Thoracic aorta (tissue), 2 donors: ENCODE measurements around the gene RUFY3. TPM values are rescaled to one million over a fixed set of nuclear protein-coding genes. Genes with fewer than 3 reads are reported as not detected.

Source experiments
- ATAC-seq: fragments of 150-250 bp; one replicate; pipeline ENCODE4 v1.8.0; 2017; ENCODE audit warnings: low read depth; ENCODE audit not compliant: insufficient number of reproducible peaks, low FRiP score
- DNase-seq: peaks from one replicate; pipeline ENCODE4 v3.0.0-alpha.2; 2020; ENCODE audit warnings: low spot score
- H3K27ac ChIP-seq, 2 donors: fragments of 200-600 bp; sonication (generic); 1 replicate in 1 of 2; 2 replicates in 1 of 2; pipeline ENCODE4 v1.5.1; 2016; ENCODE audit warnings: mild to moderate bottlenecking in 2 of 2, moderate library complexity in 2 of 2
- H3K27me3 ChIP-seq: fragments of 200-600 bp; sonication (generic); replicated peaks from 2 replicates; pipeline ENCODE4 v1.6.0; 2016; ENCODE audit warnings: mild to moderate bottlenecking; ENCODE audit not compliant: insufficient read depth
- H3K36me3 ChIP-seq: fragments of 200-600 bp; sonication (generic); one replicate; pipeline ENCODE4 v1.5.1; 2016
- H3K4me1 ChIP-seq, 2 donors: fragments of 200-600 bp; sonication (generic); 1 replicate in 1 of 2; 2 replicates in 1 of 2; pipeline versions ENCODE4 v1.5.1 to v1.6.0; 2016; ENCODE audit warnings: low read depth in 2 of 2, mild to moderate bottlenecking in 1 of 2; ENCODE audit not compliant: control insufficient read depth in 1 of 2
- H3K4me3 ChIP-seq: fragments of 200-600 bp; sonication (generic); 2 replicates; pipeline ENCODE4 v1.5.1; 2016; ENCODE audit warnings: mild to moderate bottlenecking
- H3K9me3 ChIP-seq: fragments of 200-600 bp; sonication (generic); 2 replicates; pipeline ENCODE4 v1.5.1; 2016
- CTCF ChIP-seq: fragments of 200-600 bp; sonication (generic); IDR thresholded peaks from one replicate; pipeline ENCODE4 v1.5.1; 2019; ENCODE audit warnings: antibody characterized with exemption
- total RNA-seq, 2 donors: library from RNA; depleted of rRNA; stranded (reverse); fragments of >200 nt; gene quantifications; one replicate each; pipeline versions ENCODE4 v1.1.0 to v1.2.3, GENCODE V29; 2016

RUFY3 gene
- total RNA-seq, 2 donors from 2014 or later: 72.7 to 100.0 TPM

GRCh38 chr4:70759126-70759525 is 37.4 kb downstream of the RUFY3 start:
- no peak for TF ChIP-seq CTCF
- ATAC-seq: no peak
- peak overlapping the region; percentile 49 for H3K4me3 ChIP-seq
- H3K27ac ChIP-seq: no peak overlapping the region
- no peaks in the 10 kb centered on the region for H3K27me3 ChIP-seq
- no peaks in the 10 kb centered on the region for H3K9me3 ChIP-seq
- peaks cover 13% of the 10 kb centered on the region for H3K36me3 ChIP-seq
- no peak for DNase-seq
- H3K4me1 ChIP-seq: peaks cover 5 to 10% of the 10 kb centered on the region in 2 donors

- DNase-seq (no peak), ATAC-seq (no peak)
- H3K9me3 ChIP-seq: no peaks in the 10 kb centered on the region
- H3K4me3 ChIP-seq: peak overlapping the region; percentile 49
- no peaks in the 10 kb centered on the region for H3K27me3 ChIP-seq
- no peak overlapping the region for H3K27ac ChIP-seq
- H3K36me3 ChIP-seq: peaks cover 16% of the 10 kb centered on the region
- peaks cover 5 to 10% of the 10 kb centered on the region in 2 donors for H3K4me1 ChIP-seq
- TF ChIP-seq CTCF: no peak
Observed at GRCh38 chr4:70759627-70760026, 37.9 kb downstream of the RUFY3 start.

- TF ChIP-seq CTCF: no peak
- no peak for DNase-seq
Observed at GRCh38 chr4:70760662-70761061, 38.9 kb downstream of the RUFY3 start.

GRCh38 chr4:70761276-70761816 is 39.6 kb downstream of the RUFY3 start:
- peaks cover 0 to 10% of the 10 kb centered on the region in 2 donors for H3K4me1 ChIP-seq
- ATAC-seq (no peak), DNase-seq (no peak)
- H3K36me3 ChIP-seq: peaks cover 20% of the 10 kb centered on the region
- TF ChIP-seq CTCF: no peak
- H3K9me3 ChIP-seq: no peaks in the 10 kb centered on the region
- H3K27ac ChIP-seq: no peak overlapping the region
- H3K4me3 ChIP-seq: no peak overlapping the region
- H3K27me3 ChIP-seq: no peaks in the 10 kb centered on the region

More at GRCh38 chr4:70760662-70761061, 38.9 kb downstream of the RUFY3 start:
- Histone ChIP-seq H3K4me3 (no peak overlapping the region), H3K27me3 (no peaks in the 10 kb centered on the region), H3K4me1 (peaks cover 0 to 10% of the 10 kb centered on the region in 2 donors), H3K27ac (no peak overlapping the region), H3K36me3 (peaks cover 20% of the 10 kb centered on the region), H3K9me3 (no peaks in the 10 kb centered on the region)
- no peak for ATAC-seq

GRCh38 chr4:70765368-70765767 is 43.6 kb downstream of the RUFY3 start:
- ATAC-seq (no peak), DNase-seq (no peak)
- Histone ChIP-seq H3K36me3 (peaks cover 34% of the 10 kb centered on the region), H3K9me3 (no peaks in the 10 kb centered on the region), H3K27ac (no peak overlapping the region), H3K4me1 (no peaks in the 10 kb centered on the region), H3K4me3 (no peak overlapping the region), H3K27me3 (no peaks in the 10 kb centered on the region)
- TF ChIP-seq CTCF: no peak
